ENCODE measurements around the gene ATF7IP2.
"Not testable (repeated sequence)": the region's sequence is repeated elsewhere in the genome, so short reads cannot be mapped to it uniquely, and the experiment has no call there.

Gene ATF7IP2

GRCh38 chr16:10383626-10384025 is 2.2 kb upstream of the ATF7IP2 start:
- DNase-seq: no peak

DNA sequence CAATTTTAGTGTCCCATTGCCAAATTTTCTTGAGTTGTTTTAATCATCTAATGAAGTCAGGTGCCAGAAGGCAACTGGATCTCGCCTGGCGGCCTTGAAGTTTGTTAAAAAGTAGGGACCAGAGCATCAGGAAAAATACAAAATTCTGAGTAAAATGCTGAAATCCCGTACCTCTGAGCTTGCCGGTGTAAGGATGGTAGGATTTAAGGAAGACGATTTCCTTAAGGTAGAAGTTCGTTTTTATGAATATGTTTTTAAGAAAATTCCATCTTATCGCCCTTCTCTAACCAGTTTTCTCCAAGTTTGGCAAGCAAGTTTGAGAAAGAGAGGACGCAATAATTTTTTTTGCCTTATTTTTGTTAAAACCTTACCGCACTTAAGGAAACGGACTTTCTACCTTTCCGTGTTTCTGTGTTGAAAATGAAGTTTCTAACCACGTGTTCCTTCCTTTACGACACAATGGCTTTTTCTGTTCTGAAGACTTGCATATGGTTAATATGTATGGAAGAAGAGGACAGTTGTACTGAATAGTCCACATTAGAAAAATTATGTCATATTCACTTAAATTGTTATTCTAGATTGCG is 748 bp downstream of the ATF7IP2 start:
- DNase-seq: peak in 1 of 2 donors; percentile 26

DNA sequence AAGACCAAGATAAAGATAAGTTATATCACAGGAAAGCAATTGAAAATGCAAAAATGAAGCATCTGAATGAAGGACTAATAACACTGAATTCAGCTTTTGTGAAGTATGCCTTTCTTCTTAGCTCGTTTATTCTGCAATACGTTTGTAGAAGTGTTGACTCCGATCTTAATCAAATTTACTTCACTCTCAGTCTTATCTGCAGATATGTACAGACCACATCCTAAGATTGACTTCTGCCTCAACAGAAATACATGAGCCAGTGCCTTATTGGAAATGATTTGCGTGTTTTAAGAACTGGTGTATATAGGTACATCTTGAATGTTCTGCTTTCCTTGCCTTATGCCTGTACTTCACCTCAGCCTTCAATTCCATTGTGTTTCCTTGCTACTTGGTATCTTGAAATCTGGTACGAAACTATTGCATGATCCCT is 1.3 kb downstream of the ATF7IP2 start:
- DNase-seq: no peak

GRCh38 chr16:10388988-10389387 is 3.1 kb downstream of the ATF7IP2 start:
- no peak for DNase-seq

GRCh38 chr16:10390330-10390729 is 4.5 kb downstream of the ATF7IP2 start:
- DNase-seq: no peak

GRCh38 chr16:10390867-10391266 is 5.0 kb downstream of the ATF7IP2 start:
- no peak for DNase-seq

GRCh38 chr16:10391339-10391738 is 5.5 kb downstream of the ATF7IP2 start:
- no peak for DNase-seq

DNA sequence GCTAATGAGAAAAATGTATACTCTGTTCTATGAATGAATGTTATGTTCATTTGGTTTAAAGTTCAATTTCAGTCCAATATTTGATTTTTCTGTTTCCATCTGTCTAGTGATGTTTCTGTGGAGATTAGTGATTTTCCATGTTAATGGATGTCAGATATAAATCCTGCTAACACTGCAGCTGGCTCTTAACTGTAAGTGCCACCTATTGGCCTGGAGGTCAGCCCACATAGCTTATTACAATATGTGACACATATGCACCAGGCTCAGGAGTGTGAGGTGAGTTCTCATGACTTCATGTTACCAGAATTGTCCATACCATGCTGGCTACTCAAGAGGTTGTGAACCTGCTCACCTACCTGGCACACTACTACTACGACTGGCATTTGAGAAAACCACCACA is 17.1 kb downstream of the ATF7IP2 start:
- DNase-seq: no peak

DNA sequence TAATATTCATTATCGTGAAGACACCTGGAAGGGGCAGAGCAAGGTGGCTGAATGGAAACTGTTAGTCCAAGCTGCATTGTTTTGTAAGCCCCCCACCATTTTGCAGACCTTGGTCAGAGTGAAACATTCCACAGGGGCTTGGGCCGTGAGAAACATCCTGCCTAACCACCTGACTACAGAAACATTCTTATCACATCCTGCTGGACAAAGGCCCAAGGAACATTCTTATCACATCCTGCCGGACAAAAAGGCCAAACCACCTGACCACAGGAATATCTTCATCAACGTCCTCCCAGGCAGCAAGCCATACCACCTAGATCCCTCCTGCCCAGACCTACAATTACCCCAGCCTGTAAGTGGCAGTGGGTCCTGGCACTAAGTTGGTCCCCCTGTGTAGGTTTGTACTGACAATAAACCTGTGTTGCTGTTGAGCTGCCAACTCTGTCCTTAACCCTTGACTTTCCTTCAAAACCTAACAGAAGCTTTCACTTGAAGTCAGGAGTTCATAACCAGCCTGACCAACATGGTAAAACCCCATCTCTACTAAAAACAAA is 19.6 kb downstream of the ATF7IP2 start:
- DNase-seq: no peak

- DNase-seq: no peak
Observed at GRCh38 chr16:10408824-10409381, 23.0 kb downstream of the ATF7IP2 start.

DNA sequence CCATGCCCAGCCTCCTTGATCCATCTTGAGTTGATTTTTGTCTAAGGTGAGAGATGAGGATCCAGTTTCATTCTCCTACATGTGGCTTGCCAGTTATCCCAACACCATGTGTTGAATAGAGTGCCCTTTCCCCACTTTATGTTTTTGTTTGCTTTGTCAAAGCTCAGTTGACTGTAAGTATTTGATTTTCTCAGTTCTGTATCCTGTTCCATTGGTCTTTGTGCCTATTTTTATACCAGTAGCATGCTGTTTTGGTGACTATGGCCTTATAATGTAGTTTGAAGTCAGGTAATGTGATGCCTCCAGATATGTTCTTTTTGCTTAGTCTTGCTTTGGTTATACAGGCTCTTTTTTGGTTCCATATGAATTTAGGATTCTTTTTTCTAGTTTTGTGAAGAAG is 23.9 kb downstream of the ATF7IP2 start:
- not testable (repeated sequence) for DNase-seq

DNA sequence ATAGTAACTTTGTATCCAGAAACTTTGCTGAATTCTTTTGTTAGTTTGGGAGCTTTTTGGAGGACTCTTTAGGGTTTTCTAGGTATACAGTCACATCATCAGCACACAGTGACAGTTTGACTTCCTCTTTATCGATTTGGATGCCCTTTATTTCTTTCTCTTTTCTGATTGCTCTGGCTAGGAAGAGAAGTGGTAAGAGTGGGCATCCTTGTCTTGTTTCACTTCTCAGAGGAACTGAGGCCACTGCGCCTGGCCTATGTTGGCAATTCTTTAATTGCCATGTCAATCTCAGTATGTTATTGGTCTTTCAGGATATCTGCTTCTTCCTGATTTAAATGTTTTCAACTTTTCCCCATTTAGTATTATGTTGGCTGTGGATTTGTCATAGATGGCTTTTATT is 24.6 kb downstream of the ATF7IP2 start:
- no peak for DNase-seq

DNA sequence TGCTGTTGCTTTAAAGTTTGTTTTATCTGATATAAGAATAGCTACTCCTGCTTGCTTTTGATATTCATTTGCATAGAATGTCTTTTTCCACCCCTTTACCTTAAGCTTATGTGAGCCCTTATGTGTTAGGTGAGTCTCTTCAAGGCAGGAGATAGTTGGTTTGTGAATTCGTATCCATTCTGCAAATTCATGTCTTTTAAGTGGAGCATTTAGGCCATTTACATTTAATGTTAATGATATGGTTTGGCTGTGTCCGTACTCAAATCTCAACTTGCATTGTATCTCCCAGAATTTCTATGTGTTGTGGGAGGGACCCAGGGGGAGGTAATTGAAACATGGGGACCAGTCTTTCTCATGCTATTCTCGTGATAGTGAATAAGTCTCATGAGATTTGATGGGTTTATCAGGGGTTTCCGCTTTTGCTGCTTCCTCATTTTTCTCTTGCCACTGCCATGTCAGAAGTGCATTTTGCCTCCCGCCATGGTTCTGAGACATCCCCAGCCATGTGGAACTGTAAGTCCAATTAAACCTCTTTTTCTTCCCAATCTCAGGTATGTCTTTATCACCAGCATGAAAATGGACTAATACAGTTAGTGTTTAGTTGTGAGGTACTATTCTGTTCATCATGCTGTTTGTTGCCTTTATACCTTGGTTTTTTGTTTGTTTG is 27.2 kb downstream of the ATF7IP2 start:
- no peak for DNase-seq

- not testable (repeated sequence) for DNase-seq
Observed at GRCh38 chr16:10418204-10418603, 32.3 kb downstream of the ATF7IP2 start.

GRCh38 chr16:10419701-10420100 is 33.8 kb downstream of the ATF7IP2 start:
- no peak for DNase-seq

DNA sequence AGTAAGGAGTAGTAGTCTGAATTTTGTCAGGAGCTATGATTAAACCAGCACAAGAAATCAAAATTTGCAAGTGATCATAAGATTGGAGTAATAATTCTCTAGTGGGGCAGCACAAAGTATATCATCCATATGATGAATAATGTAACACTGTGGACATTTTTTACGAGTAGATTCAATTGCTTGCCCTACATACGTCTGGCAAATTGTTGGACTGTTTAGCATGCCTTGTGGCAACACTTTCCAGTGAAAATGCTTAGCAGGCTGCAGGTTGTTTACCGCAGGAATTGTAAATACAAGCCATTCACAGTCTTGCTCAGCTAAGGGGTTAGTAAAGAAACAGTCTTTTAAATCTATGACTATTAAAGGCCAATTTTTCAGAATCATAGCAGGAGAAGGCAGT is 35.7 kb downstream of the ATF7IP2 start:
- no peak for DNase-seq

DNA sequence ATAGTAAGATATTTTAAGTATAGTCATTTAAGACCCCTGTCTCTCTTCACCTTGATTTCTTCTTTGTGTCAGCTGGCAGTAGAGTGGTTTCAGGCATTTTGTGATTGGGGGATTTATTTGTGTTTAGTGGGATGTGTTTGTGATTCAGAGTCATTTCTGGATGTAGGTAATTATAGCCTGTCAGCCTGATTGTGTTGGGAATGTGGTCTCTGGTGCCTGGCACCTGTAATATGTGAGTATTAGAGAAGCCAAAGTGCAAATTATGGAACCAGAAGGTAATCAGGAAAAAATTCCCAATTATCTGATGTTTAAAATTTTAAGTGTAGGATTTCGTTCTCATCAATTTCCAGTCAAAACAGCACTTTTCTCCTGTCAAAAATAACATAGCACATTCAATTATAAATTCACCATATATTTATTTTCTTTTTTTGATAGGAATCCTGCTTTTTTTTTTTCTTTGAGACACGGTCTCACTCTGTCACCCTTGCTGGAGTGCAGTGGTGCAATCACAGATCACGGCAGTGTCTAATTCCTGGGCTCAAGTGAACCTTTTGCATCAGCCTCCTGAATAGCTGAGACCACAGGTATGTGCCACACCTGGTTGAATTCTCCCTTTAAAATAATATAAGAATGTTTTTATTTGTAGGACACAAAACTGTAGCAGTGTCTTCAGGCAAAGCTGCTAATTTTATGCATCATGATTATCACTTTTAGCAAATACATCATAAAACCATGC is 42.7 kb downstream of the ATF7IP2 start:
- DNase-seq: no peak

GRCh38 chr16:10429299-10429969 is 43.6 kb downstream of the ATF7IP2 start:
- DNase-seq: not testable (repeated sequence)

DNA sequence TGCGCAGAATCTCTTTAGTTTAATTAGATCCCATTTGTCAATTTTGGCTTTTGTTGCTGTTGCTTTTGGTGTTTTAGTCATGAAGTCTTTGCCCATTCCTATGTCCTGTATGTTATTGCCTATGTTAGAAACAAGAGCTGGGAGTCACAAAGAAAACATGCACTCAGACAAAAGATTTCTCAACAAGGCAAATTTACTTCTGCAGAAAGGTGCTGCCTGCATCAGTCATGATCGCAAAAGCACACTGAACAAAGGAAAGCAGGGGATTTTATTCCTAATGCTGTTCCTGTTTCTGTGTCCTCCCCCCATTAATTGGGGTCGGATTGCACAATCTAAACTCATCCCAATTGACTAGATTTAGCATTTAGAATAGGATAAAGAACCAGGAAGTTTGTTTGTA is 55.9 kb downstream of the ATF7IP2 start:
- no peak for DNase-seq

DNA sequence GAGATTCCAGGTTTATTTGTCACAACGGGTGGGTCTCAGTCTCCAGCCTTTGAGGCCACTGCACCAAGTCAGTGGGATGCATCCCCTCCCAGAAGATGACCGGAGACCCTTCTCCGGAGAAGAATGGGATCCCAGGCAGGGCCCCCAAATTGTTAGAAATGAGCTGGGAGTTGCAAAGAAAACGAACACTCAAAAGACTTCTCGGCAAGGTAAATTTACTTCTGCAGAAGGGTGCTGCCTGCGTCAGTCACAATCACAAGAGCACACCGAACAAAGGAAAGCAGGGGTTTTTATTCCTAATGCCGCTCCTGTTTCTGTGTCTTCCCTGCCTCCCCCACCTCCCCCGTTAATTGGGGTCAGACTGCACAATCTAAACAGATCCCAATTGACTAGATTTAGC is 61.4 kb downstream of the ATF7IP2 start:
- no peak for DNase-seq

DNA sequence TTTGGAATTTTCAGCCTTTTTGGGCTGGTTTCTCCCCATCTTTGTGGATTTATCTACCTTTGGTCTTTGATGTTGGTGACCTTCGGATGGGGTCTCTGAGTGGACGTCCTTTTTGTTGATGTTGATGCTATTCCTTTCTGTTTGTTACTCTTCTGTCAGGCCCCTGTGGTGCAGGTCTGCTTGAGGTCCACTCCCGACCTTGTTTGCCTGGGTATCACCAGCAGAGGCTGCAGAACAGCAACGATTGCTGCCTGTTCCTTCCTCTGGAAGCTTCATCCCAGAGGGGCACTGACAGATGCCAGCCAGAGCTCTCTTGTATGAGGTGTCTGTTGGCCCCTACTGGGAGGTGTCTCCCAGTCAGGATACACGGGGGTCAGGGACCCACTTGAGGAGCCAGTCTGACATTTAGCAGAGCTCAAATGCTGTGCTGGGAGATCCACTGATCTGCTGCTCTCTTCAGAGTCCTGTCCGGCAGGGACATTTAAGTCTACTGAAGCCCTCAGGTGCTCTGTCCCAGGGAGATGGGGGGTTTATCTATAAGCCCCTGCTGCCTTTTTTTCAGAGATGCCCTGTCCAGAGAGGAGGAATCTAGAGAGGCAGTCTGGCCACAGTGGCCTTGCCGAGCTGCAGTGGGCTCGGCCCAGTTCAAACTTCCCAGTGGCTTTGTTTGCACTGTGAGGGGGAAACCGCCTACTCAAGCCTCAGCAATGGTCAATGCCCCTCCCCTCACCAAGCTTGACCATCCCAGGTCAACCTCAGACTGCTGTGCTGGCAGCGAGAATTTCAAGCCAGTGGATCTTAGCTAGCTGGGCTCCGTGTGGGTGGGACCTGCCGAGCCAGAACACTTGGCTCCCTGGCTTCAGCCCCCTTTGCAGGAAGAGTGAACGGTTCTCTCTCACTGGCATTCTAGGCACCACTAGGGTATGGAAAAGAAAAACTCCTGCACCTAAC is 66.6 kb downstream of the ATF7IP2 start:
- DNase-seq: not testable (repeated sequence)

- DNase-seq: no peak
Observed at GRCh38 chr16:10453159-10453510, 67.3 kb downstream of the ATF7IP2 start.
